ENCODE data around the gene TNFSF13. TPM values are rescaled to one million over a fixed set of nuclear protein-coding genes. Genes with fewer than 3 reads are reported as not detected.

TNFSF13 gene
- total RNA-seq, 2 experiments from 2014 or later = 4.0 to 6.9 TPM

DNA sequence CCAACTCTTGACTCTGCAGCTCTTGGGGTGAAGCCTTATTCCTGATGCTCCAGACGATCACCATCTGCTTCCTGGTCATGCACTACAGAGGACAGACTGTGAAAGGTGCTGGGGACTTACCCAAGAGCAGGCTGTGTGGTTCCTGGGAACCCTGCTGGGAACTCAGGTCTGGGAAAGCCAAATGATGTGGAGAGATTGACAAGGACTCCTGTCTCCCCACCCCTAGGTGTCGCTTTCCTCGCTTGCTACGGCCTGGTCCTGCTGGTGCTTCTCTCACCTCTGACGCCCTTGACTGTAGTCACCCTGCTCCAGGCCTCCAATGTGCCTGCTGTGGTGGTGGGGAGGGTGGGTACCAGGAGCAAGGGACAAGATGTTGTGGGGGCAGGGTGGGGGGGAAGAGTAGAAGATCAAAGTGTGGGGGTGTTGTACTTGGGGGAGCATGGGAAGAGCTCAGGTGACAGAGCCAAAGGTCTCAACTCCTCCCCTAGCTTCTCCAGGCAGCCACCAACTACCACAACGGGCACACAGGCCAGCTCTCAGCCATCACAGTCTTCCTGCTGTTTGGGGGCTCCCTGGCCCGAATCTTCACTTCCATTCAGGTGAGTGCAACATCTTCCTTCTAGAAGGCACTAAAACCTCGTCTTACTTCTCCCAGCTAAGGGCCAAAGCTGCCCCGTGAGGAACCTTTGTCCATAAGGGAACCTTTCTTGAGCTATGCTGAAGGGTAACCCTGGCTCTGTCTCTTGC lies 28.3 kb downstream of the TNFSF13 start:
- POLR2A ChIA-PET = interaction anchor here (1.0 to 12.5 kb wide), 6 partner anchors 12 to 271 kb away, joined by 3 to 195 read pairs (median 4); partner anchors contain the start of genes CD68, GPS2 and SENP3
- peaks cover 48% of the 10 kb centered on the region for H3K36me3 Mint-ChIP-seq (ENCODE audit: low read depth)
- TF ChIP-seq, protein P1, sequence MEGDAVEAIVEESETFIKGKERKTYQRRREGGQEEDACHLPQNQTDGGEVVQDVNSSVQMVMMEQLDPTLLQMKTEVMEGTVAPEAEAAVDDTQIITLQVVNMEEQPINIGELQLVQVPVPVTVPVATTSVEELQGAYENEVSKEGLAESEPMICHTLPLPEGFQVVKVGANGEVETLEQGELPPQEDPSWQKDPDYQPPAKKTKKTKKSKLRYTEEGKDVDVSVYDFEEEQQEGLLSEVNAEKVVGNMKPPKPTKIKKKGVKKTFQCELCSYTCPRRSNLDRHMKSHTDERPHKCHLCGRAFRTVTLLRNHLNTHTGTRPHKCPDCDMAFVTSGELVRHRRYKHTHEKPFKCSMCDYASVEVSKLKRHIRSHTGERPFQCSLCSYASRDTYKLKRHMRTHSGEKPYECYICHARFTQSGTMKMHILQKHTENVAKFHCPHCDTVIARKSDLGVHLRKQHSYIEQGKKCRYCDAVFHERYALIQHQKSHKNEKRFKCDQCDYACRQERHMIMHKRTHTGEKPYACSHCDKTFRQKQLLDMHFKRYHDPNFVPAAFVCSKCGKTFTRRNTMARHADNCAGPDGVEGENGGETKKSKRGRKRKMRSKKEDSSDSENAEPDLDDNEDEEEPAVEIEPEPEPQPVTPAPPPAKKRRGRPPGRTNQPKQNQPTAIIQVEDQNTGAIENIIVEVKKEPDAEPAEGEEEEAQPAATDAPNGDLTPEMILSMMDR (IDR thresholded peaks at IDR 0.05) = no peak
- H3K27me3 Mint-ChIP-seq = no peaks in the 10 kb centered on the region
- H3K9me3 Mint-ChIP-seq = no peaks in the 10 kb centered on the region
- no peak for DNase-seq
- peaks cover 26% of the 10 kb centered on the region for H3K4me1 Mint-ChIP-seq (ENCODE audit: low read depth)
- H3K27ac Mint-ChIP-seq = peak overlapping the region; percentile 45
- H3K4me3 Mint-ChIP-seq = no peak overlapping the region
- intact Hi-C loops (cut with micrococcal nuclease) = no loop called here
- no peak for ATAC-seq
- CTCF ChIA-PET = interaction anchor here (0.8 to 3.3 kb wide), 4 partner anchors 14 to 231 kb away, joined by 3 to 20 read pairs (median 3); no protein-coding TSS in a partner anchor

DNA sequence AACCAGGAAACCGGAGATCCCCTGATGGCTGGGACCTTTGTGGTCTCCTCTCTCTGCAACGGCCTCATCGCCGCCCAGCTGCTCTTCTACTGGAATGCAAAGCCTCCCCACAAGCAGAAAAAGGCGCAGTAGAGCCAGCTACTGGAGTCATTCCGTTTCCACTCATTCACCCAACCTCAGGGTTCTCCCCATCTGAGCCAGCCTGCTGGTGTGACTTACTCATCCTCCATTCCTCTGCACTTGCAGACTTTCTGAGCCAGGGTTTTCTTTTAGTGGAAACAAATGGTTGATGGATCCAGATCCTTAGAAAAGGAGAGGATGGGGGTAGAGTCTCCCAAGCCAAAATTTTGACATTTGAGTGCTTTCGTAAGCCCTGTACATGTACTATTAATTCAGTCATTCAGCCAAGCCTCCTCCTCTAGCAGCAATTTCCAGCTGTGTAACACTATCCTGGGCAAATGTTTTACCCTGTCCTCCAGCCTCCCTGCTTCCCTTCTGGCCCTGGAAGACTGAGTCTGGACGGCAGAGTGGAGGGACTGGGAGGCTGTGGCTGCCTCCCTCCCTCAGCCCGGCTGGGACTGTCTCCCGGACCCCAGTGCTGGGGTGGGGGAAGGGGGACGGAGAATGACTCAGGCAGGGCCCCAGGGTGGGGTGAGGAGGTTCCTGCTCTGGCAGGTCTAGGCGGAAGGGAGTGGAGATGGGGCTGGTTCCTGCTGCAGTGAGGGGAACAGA lies 29.0 kb downstream of the TNFSF13 start:
- DNase-seq = no peak
- intact Hi-C loops (cut with micrococcal nuclease) = no loop called here
- no peak overlapping the region for H3K4me3 Mint-ChIP-seq
- no peak for ATAC-seq
- H3K4me1 Mint-ChIP-seq (ENCODE audit: low read depth) = peaks cover 19% of the 10 kb centered on the region
- ChIA-PET POLR2A (interaction anchor here (1.0 to 12.5 kb wide), 4 partner anchors 13 to 272 kb away, joined by 3 to 195 read pairs (median 5); partner anchors contain the start of genes CD68 and GPS2), CTCF (interaction anchor here (0.9 to 3.3 kb wide), 4 partner anchors 21 to 232 kb away, joined by 3 to 20 read pairs (median 8); no protein-coding TSS in a partner anchor)
- no peaks in the 10 kb centered on the region for H3K27me3 Mint-ChIP-seq
- peak overlapping the region; percentile 45 for H3K27ac Mint-ChIP-seq
- H3K36me3 Mint-ChIP-seq (ENCODE audit: low read depth) = peaks cover 46% of the 10 kb centered on the region
- no peaks in the 10 kb centered on the region for H3K9me3 Mint-ChIP-seq
- TF ChIP-seq, protein P1 (IDR thresholded peaks at IDR 0.05) = no peak

DNA sequence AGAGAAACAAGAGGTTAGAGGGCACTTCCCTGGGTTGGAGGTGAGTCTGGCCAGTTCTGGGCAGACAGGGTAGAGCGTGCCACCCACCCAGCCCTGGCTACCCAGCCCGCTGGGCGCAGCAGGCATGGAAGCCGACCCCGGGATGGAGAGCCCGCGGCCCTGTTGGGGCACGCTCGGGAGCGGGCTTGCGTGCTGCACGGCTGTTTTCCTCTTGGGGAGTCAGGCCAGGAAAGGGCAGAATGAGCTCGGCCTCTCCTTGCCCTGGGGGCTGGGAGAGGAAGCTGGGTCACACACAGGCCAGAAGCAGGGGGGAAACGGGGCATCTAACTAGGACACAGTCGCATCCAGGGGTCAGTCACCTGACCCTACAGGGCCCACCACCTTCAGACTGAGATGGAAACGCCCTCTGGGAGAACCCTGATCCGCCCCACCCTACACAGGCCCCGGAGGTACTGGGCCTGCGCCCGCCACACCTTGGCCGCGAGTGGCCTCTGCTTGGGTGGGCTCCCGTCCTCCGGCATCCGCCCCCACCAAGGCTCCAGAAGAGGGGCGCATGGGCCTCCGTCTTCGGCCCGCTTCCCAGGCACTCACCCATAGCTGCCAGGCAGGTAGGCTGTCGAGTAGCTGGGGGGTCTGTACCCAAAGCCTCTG lies 30.1 kb downstream of the TNFSF13 start:
- POLR2A ChIA-PET = interaction anchor here (0.5 to 12.5 kb wide), 7 partner anchors 14 to 153 kb away, joined by 3 to 195 read pairs (median 4); partner anchors contain the start of genes CD68, CHRNB1, SENP3 and TMEM102
- DNase-seq (no peak), ATAC-seq (no peak)
- Mint-ChIP-seq H3K36me3 (ENCODE audit: low read depth) (peaks cover 51% of the 10 kb centered on the region), H3K4me3 (no peak overlapping the region), H3K9me3 (no peaks in the 10 kb centered on the region), H3K4me1 (ENCODE audit: low read depth) (peaks cover 15% of the 10 kb centered on the region), H3K27me3 (no peaks in the 10 kb centered on the region), H3K27ac (no peak overlapping the region)
- CTCF ChIA-PET = interaction anchor here (0.8 to 3.3 kb wide), 27 partner anchors 8 to 323 kb away, joined by 3 to 20 read pairs (median 5); partner anchors contain the start of genes CD68, FXR2 and TMEM95
- intact Hi-C loops (cut with micrococcal nuclease) = no loop called here
- TF ChIP-seq, protein P1 (IDR thresholded peaks at IDR 0.05) = no peak

DNA sequence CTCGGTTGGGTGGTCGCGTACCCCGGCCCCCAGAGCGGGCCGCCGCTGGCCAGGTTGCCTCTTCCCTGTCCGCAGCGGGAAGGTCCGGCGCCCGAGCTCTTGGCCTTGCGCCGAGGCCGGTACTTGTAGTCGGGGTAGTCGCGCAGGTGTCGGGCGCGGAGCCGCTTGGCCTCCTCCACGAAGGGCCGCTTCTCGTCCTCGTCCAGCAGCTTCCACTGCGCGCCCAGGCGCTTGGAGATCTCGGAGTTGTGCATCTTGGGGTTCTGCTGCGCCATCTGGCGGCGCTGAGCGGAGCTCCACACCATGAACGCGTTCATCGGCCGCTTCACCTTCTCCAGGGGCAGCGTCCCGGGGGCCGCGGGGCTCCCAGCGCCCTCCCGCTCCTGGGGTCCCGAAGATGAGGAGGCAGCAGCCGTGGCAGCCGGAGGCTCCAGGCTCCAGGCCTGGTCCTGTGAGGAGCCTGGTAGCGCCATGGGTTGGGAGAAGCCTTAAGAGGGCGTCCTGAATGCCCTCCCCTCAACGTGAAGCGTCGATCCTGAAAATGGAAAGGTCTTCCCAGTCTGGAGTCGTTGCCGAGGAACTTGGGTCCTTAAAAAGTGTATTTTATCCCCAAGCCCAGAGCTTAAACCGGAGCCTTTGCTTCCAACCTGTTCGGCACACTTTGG lies 30.8 kb downstream of the TNFSF13 start:
- Mint-ChIP-seq H3K27me3 (no peaks in the 10 kb centered on the region), H3K4me1 (ENCODE audit: low read depth) (peaks cover 15% of the 10 kb centered on the region), H3K27ac (no peak overlapping the region), H3K9me3 (no peaks in the 10 kb centered on the region), H3K36me3 (ENCODE audit: low read depth) (peaks cover 56% of the 10 kb centered on the region), H3K4me3 (no peak overlapping the region)
- ChIA-PET CTCF (interaction anchor here (0.8 to 3.3 kb wide), 29 partner anchors 8 to 324 kb away, joined by 3 to 20 read pairs (median 4); partner anchors contain the start of genes ACAP1, CD68, FXR2 and TMEM95), POLR2A (interaction anchor here (0.5 to 12.5 kb wide), 10 partner anchors 12 to 153 kb away, joined by 3 to 195 read pairs (median 4); partner anchors contain the start of genes CD68, CHRNB1, SENP3 and TNFSF13)
- TF ChIP-seq, protein P1 (IDR thresholded peaks at IDR 0.05) = peak; percentile 82
- DNase-seq (peak; percentile 79), ATAC-seq (peak; percentile 81)
- intact Hi-C loops (cut with micrococcal nuclease) = no loop called here

Data from activated CD8-positive, alpha-beta T cell treated with anti-CD3 and anti-CD28 coated beads for 36 hours (primary cell).